ENCODE results near the gene NR3C2.

NR3C2 gene

DNA sequence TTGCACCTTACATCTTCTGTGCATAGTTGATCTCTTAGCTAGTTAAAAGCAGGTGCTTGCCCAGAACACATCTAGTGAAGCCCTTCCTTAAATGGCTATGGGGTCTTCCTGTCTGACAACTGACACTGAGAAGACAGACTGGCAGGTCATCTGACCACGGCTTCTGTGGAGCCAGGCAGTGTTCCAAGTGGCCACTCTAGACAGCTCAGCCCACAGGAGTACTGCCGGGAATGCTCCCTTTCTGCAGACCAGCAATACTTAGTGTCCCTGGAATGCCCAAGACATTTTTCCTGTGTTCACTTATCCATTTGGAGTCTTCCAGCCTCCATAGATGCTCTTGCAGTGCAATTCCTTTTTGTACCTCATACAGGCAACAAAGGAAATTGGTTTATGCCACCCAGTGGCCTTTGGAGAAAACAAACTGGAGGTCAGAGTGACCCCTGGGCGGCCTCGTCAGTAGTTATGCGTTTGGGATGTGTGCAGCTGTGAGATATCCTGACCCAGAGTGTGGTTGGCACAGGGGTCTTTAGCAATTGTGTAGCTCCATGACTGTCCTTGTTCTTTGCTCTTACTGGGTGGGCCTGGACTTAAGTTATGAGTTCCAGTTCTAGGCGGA, 374.8 kb downstream of the NR3C2 start:
- DNase-seq: no peak

DNA sequence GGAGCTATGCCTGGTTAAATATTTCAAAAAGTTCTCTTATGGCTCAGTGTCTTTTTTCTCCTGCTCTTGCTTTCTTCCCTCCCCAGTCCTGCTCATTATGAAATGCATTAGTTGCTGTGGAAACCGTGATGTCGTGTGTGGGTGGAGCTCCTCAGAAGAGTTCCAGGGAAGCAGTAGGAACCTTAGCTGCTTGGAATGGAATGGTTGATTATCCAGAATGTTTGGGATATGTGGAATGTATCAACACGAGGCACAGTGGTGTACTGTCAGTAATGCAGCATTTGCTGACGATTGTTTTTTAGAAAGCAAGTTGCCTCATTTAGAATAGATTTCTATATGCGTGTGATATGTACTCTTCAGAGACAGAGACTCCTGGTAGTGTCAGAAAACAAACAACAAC, 377.1 kb downstream of the NR3C2 start:
- no peak for DNase-seq

DNA sequence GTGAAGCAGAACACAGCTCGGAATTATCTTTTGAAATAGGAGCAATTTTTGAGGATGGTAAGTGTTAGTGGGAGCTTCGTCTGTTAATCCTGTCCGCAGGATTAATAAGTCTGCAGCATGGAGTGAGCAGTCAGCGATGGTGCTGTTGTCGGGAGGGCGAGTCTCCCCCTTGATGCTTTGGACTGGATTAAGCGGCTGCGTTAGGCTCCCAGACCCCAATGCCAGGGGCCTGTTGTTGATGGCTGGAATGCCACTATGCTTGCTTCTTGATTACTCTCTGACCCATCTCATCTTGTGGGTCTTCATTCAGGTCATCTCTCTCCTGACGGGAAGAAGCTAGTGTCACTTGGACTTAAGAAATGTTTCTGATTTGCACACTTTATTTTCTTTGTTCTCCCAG, 377.8 kb downstream of the NR3C2 start:
- no peak for DNase-seq

DNA sequence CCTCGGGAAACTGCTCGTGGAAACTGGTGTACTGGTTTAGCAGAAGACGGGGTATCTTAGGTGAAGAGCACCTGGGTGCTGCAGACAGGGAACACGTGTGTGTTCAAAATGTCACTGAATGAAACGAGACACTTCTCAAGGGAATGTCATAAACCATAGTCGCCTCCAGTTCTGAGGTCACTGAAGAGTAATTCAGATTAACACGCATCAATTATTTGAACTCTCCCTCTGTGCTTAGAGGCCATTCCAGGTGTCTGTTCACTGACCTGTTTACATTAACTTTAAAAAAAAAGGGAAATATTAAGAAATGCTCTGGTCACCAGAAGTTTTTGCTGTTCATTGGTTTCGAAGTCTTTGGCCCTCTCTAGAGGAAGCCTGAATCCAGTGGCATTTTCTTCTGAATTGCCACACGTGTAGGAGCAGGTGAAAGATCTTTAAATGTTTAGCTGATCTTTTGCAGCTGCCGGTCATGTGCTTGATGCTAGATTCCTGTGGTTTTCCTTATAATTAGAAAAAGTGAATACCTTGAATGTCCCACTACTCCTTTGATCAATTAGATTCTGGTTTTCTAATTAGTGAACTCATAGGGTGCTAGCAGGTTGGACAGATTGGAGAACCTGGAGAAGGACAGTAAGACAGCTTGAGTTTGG, 379.8 kb downstream of the NR3C2 start:
- no peak for DNase-seq

DNA sequence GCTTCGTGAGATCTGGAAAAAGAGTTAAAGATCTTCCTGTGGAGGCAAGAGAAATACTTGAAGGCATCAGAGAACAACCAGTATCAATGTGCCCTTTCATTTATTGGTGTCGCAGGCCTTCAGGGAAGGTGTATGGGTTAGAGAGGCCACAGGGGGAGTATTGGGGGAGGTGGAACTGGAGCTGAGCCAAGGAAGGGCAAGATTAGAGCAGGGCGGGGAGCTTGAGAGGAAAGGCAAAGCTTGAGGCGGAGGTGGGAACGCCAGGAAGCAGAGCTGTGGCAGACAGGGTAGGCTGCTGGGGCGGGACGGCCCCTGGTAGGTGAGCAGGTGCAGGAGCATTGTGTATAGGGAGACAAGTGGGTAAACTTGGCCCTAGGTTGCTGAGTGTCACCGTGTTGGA, 380.4 kb downstream of the NR3C2 start:
- DNase-seq: no peak

DNA sequence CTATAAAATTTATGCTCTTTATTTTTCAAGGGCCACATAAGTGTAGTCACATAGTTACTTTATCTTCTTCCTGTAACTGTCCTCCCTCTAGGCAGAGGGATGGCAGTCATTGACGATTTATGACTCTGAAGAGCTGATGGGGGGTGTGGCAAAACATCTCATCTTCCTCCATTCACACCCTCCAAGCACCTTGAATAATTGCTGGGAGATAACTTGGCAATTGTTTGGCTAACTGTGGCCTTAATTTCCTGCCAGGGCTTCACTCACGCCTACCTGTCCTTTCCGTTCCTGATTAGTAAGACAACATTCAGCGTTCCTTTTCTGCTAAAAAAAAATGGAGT, 381.1 kb downstream of the NR3C2 start:
- DNase-seq: no peak

DNA sequence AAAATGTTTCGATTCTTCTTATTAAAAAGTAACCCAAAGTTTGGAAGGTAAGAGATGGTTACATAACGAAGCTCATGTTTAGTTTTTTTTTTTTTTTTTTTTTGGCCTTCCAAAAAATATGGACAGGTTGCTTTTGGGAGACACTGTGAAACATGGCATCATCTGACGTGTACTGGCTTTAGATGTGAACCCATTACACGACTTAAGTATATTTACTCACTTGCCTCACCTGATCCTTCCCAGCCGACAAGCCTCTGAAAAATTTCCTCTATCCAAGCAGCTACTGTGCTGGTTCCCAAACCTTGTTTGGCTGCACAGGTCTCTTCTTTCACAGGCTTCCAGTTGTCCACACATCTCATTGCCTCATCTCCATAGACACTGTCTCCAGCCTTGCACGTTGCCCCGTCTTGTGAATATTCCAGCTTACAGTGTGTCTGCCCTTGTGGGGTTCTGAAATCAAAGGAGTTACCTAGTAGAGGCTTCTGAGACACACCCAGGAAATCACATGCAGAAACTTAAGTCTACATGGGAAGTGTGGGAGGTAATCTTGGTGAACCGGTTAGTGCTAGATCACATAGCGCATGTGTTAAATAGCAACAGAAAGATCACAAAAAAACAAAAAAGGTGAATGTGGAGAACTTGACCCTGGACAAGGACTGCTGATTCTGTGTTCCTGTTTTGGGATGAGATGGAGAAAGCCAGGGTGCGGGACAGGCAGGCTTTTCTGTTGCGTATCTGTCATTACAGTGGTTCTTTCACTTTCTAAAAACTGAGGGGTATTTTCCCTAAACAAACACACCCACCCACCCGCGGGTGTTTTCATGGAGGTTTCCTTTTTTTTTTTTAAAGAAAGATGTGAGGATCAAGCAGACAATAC, 381.7 kb downstream of the NR3C2 start:
- peak; percentile 15 for DNase-seq

DNA sequence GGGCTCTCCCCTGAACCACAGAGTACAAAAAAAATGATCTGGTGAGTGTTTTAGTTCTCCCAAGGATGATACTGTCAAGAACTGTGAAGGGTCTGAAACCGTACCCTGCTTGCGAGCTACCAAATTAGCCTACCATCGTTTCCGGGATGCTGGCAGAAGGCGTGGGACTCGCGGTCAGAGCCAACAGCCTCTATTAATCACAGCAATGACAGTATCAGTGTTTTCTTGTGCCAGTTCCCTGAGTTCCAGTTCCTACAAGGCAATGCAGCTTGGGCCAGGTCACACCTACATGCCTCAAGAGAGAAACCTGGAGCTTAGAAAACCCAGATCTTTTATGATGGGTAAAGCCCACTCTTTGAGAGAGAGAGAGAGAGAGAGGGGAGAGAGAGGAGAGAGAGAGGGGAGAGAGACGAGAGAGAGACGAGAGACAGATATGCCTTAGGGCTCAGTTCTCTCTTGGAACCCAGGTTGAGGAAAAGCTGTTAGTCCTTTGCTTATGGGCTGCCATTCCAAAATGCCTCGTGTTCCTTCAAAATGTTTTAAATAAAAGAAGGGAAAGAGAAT, 382.5 kb downstream of the NR3C2 start:
- no peak for DNase-seq

DNA sequence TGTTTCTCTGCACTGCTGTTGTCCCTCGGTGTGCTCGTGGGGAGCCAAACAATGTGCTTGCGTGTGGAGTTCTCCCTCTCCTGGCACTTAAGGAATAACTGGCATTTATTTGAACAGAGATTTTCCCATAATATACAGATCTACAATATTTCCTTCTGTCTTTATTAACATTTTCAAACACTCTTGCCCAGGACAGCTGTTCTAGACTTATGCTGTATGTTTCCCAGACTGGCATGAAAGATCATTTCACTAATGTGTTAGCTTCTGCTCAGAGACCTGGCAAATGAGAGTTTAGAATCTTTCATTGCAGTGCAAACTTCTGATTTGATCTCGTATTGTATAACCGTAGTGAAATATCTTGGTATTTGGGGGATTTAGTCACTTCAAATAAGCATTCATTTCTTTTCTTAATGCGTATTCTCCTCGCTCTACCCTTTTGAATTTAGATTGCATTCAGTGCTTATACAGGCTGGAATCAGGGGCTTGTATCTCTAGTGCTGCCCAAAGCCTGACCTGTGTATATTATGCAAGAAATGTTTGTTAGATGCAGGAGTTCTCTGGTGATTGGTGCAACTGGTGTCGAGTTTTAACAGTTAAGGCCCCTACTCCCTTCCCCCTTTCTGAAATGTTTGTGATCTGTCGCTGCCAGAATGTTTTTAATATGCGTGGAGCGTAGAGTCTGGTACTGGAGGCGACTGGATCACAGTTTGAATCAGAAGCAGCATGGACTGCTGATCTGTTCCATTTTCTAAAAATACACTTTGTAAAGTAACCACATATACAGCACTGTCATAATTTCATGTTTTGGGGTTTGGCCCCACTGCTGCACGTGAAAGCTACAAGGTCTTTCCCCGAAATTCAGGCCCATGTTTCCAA, 384.0 kb downstream of the NR3C2 start:
- DNase-seq: no peak

DNA sequence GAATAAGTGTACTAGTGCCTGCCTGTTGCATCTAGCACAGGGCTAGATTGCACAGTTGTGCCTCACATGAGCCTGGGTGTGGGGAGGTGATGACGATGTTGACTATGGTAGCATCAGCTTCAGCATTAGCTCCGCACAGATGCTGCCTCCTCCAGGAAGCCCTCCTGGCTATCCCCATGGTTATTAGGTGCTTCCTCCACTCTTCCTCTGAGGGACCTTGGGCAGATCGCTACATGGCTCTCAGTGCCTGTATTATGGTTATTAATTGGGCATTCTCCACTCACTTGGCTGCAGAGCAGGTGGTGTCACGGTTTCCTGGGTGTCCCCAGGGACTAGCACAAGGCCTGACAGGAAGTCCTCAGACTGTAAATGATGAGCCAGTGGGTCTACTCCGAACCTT, 384.7 kb downstream of the NR3C2 start:
- no peak for DNase-seq

DNA sequence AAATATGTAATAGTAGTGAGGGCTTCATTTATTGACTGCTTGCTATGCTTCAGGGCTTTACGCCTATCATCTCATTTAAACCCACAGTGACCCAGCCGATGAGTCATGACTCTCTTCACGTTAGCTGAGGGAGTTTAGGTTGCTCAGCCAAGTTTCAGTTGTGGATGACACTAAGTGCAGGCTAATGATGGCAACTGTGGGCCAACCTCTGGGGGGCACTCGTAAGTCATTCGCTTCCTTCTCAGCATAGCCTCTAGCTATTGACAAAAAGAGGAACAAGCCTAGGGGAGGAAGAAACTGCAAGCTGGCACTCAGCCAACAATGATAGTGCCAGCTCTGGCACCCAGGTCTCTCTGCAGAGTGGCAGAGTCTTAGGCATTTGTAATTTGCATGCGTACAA, 385.3 kb downstream of the NR3C2 start:
- peak; percentile 72 for DNase-seq

DNA sequence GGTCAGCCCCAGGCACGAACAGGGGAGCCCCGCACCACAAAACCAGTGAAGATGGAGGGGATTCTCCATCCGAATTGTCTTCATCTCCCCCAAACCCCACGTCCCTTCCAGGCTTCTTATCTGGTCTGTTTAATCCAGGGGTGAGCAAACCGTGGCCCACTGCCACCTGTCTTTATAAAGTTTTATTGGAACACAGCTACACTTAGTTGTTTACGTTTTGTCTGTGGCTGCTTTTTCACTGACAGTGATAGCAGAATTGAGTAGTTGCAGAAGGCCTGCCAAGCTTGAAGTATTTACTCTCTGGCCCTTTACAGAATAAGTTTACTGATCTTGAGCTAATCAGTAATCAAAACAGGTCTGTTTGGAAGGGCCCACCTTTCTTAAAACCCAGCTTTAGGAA, 386.4 kb downstream of the NR3C2 start:
- DNase-seq: no peak

DNA sequence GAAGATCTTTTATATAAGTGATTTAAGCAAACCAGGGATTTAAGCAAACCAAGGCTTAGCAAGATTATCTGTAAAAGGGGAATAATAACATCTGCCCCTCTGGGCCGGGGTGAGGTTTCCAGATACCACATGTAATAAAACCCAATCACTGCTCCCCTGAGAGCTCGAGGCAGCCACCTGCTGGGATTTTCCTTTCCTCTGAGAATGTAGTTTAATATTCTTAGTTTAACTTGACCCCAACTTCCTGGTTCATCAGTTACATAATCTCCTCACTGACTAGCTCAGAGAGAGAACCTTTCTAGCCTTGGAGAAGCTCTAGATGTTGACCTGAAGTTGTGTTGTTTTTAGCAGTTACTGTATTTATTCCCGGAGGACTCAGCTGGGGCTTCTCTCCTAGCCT, 387.9 kb downstream of the NR3C2 start:
- no peak for DNase-seq

DNA sequence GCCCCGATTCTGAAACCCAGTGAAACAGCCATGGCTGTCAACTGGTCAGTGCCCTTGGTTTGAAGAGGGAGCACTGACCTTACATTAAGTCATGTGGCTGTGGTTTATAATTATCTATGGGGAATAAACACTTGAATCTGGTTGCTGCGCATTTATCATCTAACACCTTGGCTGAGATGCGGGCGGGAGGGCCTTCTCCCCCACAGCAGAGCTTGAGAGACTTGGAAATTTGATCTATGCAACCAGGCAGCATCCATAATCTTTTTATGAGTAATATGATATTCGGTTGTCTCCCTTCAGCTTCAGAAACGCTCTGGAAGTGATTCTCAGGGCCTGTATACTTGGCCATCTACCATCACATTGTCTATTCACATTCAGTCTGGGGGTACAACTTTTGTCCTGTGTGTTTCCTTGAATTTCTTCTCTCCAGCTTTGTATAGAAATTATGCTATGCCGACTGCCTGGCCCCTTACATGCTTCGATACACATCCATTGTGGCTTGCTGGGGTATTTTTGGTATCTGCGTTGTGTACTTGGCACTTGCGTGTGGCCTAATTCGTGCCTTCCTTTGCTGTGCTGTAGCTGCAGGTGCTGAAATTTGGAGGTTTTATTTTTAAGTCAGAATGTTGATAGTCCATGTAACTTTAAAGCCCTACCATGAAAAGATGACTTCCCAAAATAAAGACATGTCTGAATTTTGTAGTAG, 388.8 kb downstream of the NR3C2 start:
- DNase-seq: no peak

DNA sequence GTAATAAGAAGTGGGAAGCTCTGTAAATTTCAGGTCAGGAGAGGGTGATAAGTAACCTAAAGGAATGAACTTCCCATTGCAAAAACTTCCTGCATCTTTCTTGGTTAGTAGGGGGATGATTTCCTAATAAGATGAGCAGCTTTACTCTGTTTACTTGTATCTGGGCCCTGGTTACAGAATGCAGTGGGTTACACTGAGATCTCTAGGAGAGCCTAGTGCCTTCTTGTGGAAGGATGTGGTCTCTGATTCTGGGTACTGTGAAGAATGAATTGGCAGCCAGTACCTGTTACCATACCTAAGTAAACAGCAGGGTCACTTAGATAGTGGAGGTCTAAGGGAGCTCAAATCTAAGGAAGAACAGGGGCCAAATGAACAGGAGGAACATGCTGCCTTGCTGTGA, 389.8 kb downstream of the NR3C2 start:
- no peak for DNase-seq

DNA sequence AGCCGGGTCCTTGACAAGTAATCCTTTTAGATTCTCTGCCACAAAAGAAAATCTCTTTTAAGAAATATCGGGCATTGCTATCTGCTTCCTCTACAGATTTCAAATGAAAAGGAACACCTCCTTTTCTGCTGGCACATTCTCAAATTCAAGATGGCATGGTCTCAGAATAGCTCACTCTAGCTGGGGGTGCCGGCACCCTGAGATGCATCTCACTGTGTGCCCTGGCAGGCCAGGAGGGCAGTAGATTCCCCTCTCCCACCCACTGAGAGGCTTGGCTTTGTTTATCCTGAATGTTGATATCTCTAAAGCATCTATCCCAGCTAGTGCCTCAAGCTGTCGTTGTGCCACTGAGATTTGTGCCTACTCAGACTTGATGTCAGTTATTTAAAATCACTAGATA, 390.8 kb downstream of the NR3C2 start:
- DNase-seq: no peak

DNA sequence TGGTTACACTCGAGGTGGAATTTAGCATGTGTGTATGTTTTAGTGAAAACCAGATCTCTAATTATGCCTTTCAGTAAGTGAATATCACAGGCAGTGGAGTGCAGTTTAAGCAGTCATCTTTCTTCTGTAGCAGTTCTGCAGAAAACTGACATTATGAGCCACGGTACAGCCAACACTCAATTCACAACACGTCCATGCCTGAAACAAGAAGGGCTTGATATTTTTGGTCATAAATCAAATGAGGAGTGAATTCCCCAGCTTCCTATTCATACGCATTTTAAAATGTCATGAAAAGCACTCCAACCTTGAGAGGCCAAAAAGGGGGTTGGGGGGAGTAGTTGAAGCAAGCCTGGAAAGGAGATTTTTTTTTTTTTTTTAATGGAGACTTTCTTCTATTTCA, 393.6 kb downstream of the NR3C2 start:
- no peak for DNase-seq

DNA sequence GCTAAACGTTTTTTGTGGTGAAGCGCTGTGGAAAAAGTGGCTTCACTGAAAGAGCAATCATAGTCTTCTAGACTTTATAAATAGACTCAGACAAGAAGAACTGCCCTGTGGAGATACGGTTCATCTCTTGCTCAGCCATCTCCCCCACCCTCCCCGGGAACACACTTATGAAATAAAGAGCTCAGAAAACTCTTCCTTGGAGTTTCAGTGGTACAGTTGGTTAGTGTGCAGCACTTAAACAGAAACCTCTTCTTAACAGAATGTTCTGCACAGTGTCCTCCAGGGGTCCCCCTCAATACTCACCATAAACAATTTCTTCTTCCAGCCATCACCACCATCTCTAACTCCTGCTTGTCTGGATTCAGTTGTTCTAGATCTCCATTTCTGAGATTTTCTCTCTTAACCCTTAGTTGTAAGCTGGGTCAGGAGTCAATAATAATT, 397.3 kb downstream of the NR3C2 start:
- DNase-seq: no peak

DNA sequence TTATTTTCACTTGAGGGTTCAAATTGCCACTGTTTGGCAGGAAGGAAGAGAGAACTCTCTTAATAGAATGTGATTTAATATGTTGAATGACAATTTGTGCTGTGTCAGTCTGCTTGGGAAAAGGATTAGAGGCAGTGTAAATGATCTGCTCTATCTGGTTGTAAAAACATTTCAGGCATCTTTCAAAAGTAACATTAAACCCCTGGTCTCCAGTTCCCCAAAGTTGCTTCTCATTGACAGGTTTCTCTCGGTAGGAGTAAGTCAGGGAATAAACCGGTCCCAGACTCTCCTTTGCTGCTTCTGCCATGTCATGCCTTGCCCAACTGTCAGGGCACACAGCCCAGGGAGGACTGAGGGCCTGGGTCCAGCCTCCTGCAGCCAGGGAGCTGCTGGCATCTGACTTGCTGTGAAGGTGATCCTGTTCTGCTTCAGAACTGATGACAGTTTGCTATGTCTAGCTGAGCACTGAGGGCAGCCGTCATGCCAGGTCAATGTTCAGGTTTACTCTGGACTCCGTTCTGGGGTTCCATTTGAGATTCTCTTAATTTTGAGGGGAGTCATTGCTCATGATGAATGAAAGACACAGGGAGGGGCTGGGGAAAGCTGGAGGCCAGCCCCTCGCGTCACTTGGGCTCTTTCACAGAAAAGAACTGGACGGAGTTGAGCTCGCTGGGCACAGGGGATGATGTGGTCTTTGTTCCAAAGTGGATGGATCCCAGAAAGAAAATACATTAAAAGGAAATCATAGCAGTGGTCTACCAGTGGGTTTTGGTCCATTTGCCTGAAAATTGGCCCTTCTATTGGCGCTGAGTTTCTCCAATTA, 397.9 kb downstream of the NR3C2 start:
- no peak for DNase-seq

DNA sequence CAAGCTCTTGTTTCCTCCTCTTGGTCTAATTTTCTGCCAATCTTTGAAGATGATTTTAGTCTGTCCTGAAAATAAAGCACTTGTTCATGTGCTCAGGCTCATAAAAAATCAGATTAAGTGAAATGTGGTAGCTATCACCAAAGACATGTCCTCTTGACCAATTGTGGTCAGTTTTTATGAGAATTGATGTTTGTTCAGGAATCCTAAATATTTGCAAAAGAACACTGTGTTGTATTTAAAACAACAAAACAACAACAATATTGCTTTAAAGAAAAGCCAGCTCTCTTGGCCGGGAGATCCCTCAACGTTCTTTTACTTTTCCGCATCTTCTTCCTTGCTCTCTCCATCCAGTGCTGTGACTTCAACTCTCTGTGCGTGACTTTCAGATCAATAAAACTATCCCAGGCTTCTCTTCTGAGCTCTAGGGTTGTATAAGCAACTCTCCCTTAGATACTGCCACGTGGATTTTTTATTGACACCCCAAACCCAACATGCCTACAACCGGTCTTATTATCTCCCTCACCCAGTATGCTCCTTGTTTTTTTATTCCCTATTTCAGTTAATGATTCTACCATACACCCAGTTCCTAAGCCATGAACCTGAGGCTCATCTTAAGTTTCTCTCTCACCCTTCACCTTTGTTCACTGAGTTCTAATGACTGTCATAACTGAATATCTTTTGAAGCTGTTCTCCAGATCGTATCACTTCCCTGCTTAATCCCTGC, 400.4 kb downstream of the NR3C2 start:
- no peak for DNase-seq

DNA sequence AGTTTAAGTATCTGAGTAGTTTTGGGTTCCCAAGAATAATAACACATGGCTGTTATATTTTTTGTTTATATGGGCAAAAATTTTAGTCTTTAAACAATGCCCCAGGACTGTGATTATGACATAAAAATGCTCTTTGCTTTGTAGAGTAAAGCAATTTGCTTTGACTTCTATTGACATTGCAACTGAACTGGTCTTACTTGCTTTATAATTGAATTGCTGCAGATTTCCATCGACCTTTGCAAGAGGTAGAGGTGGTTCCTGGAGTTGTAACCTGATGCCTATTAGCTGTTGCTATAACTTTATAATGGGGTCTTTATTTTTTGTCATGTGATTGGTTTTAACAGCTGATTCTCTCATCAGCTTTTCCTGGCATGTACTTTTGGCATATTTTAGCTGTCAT, 407.4 kb downstream of the NR3C2 start:
- DNase-seq: no peak

All from stimulated activated CD4-positive, alpha-beta T cell treated with anti-CD3 and anti-CD28 coated beads, Interleukin-4, amount 100 ng/mL, for 24 hours (primary cell).